A549 (cell line): ENCODE data around the gene TRPM4. TPM values are rescaled to one million over a fixed set of nuclear protein-coding genes. Genes with fewer than 3 reads are reported as not detected.
"Not testable (repeated sequence)": the region's sequence is repeated elsewhere in the genome, so short reads cannot be mapped to it uniquely, and the experiment has no call there.

Experiments used
- ATAC-seq, 2 experiments: fragments of 200-7000 bp in 1 of 2; fragments of >200 bp in 1 of 2; cut with Nextera tagmentation in 1 of 2; cut with Tn5 transposase in 1 of 2; 3 replicates each; pipeline versions ENCODE4 v1.8.0 to v1.9.1; 2018 to 2020; ENCODE audit warnings: mild to moderate bottlenecking in 1 of 2, moderate library complexity in 1 of 2
- CTCF ChIA-PET: fragments of 300-600 bp; sonication (Branson Sonifier 250); formaldehyde crosslinking; extraction: SDS; loops from one replicate; lab custom pipeline; 2021; ENCODE audit warnings: antibody characterized with exemption, inconsistent platforms; lab: Yijun Ruan, JAX
- POLR2A ChIA-PET: fragments of 350-600 bp; formaldehyde crosslinking; extraction: SDS; loops from one replicate; lab custom pipeline; 2021; ENCODE audit warnings: antibody characterized with exemption, inconsistent platforms; lab: Yijun Ruan, JAX
- DNase-seq, 2 experiments: peaks; one replicate each; pipeline versions ENCODE4 v3.0.0 to v3.0.0-alpha.2; 2011 to 2016; ENCODE audit warnings: low read depth in 1 of 2, low spot score in 1 of 2
- FAIRE-seq: peaks from 2 replicates; lab custom pipeline; 2011; peaks lifted over from hg19 to GRCh38; lab: Jason Lieb, UNC
- H3K27ac ChIP-seq, 2 experiments: fragments of >200 bp; sonication (Bioruptor Twin); formaldehyde crosslinking; 3 replicates each; pipeline ENCODE4 v1.5.1; 2016 to 2017
- H3K4me1 ChIP-seq: fragments of >200 bp; sonication (Bioruptor Twin); formaldehyde crosslinking; 3 replicates; pipeline ENCODE4 v1.6.1; 2016
- H3K4me2 ChIP-seq: fragments of >200 bp; sonication (Bioruptor Twin); formaldehyde crosslinking; 3 replicates; pipeline ENCODE4 v1.6.1; 2016
- H3K4me3 ChIP-seq: fragments of >200 bp; sonication (Bioruptor Twin); formaldehyde crosslinking; 3 replicates; pipeline ENCODE4 v1.5.1; 2016
- H3K9me3 ChIP-seq: fragments of >200 bp; sonication (Bioruptor Twin); formaldehyde crosslinking; 3 replicates; pipeline ENCODE4 v1.6.1; 2016
- BCL3 ChIP-seq: fragments of >200 bp; sonication (Bioruptor Twin); formaldehyde crosslinking; IDR thresholded peaks from 3 replicates; pipeline ENCODE4 v1.6.1; 2016
- CBX2 ChIP-seq: fragments of 200-600 bp; sonication (generic); IDR thresholded peaks from 2 replicates; pipeline ENCODE4 v1.6.1; 2016; ENCODE audit warnings: low read depth, mild to moderate bottlenecking, borderline replicate concordance
- CBX8 ChIP-seq: fragments of 200-600 bp; sonication (generic); IDR thresholded peaks from 2 replicates; pipeline ENCODE4 v1.6.1; 2016
- CEBPB ChIP-seq, 2 experiments: fragments of >200 bp in 1 of 2; sonication (Bioruptor Twin) in 1 of 2; formaldehyde crosslinking in 1 of 2; IDR thresholded peaks; 2 replicates each; pipeline ENCODE4 v1.6.1; 2012 to 2016
- FOXS1 ChIP-seq: fragments of 250-450 bp; sonication (Bioruptor Pico); IDR thresholded peaks from 2 replicates; pipeline ENCODE4 v1.5.0; 2020; ENCODE audit warnings: mild to moderate bottlenecking, moderate library complexity
- HES2 ChIP-seq: fragments of >200 bp; sonication (Bioruptor Twin); formaldehyde crosslinking; IDR thresholded peaks from 2 replicates; pipeline ENCODE4 v1.6.1; 2016
- HOXA7 ChIP-seq: fragments of 250-450 bp; sonication (Bioruptor Pico); IDR thresholded peaks from 2 replicates; pipeline ENCODE4 v1.5.0; 2020; ENCODE audit warnings: mild to moderate bottlenecking, moderate library complexity
- HOXB5 ChIP-seq: fragments of 250-450 bp; sonication (Bioruptor Pico); IDR thresholded peaks from 2 replicates; pipeline ENCODE4 v1.5.0; 2020; ENCODE audit warnings: mild to moderate bottlenecking, moderate library complexity
- JUN ChIP-seq, 2 experiments: fragments of >200 bp; sonication (Bioruptor Twin); formaldehyde crosslinking; IDR thresholded peaks; 2 replicates in 1 of 2; 3 replicates in 1 of 2; pipeline ENCODE4 v1.6.1; 2016 to 2017
- KDM5A ChIP-seq: fragments of 200-600 bp; sonication (generic); IDR thresholded peaks from 2 replicates; pipeline ENCODE4 v1.6.1; 2016; ENCODE audit warnings: antibody characterized with exemption, mild to moderate bottlenecking
- MAFK ChIP-seq: fragments of 450-650 bp; IDR thresholded peaks from 2 replicates; pipeline ENCODE4 v1.6.1; 2014; ENCODE audit not compliant: partially characterized antibody
- MAZ ChIP-seq: fragments of 150-350 bp; IDR thresholded peaks from 2 replicates; pipeline ENCODE4 v1.6.1; 2014; ENCODE audit warnings: antibody characterized with exemption, low read depth, low read length, borderline replicate concordance
- NPAS2 ChIP-seq: fragments of 250-450 bp; sonication (Bioruptor Pico); IDR thresholded peaks from 2 replicates; pipeline ENCODE4 v1.8.0; 2022; ENCODE audit warnings: mild to moderate bottlenecking, moderate library complexity, borderline replicate concordance
- PHF8 ChIP-seq: fragments of 200-600 bp; sonication (generic); IDR thresholded peaks from 2 replicates; pipeline ENCODE4 v1.6.1; 2016; ENCODE audit warnings: low read depth, mild to moderate bottlenecking, antibody characterized with exemption, moderate library complexity, borderline replicate concordance
- POLR2AphosphoS2 ChIP-seq: conservative IDR thresholded peaks from 2 replicates; pipeline ENCODE4 v1.6.1; 2012; ENCODE audit warnings: low read length, improper control_type of control experiment, inconsistent platforms
- RARB ChIP-seq: fragments of 250-450 bp; sonication (Bioruptor Pico); IDR thresholded peaks from 2 replicates; pipeline ENCODE4 v1.8.0; 2021; ENCODE audit warnings: mild to moderate bottlenecking, moderate library complexity
- RNF2 ChIP-seq: fragments of 200-600 bp; sonication (generic); IDR thresholded peaks from 2 replicates; pipeline ENCODE4 v1.6.1; 2016; ENCODE audit warnings: low read depth, mild to moderate bottlenecking, antibody characterized with exemption, moderate library complexity, borderline replicate concordance
- SMC3 ChIP-seq: fragments of >200 bp; sonication (Bioruptor Twin); formaldehyde crosslinking; IDR thresholded peaks from 3 replicates; pipeline ENCODE4 v1.6.1; 2018; ENCODE audit warnings: inconsistent platforms
- TP53 ChIP-seq: fragments of 250-450 bp; sonication (Bioruptor Pico); IDR thresholded peaks from 2 replicates; pipeline ENCODE4 v1.5.0; 2021; ENCODE audit warnings: mild to moderate bottlenecking, moderate library complexity
- ZC3H11A ChIP-seq: fragments of 450-650 bp; IDR thresholded peaks from 2 replicates; pipeline ENCODE4 v1.6.1; 2014; ENCODE audit warnings: antibody characterized with exemption, mild to moderate bottlenecking
- ZNF302 ChIP-seq: fragments of 250-450 bp; sonication (Bioruptor Pico); IDR thresholded peaks from 2 replicates; pipeline ENCODE4 v1.9.0; 2021; ENCODE audit warnings: inconsistent platforms, mild to moderate bottlenecking, moderate library complexity
- WGBS: methylation state at CpG from one replicate; pipeline ENCODE4 v1.1.6; 2017; ENCODE audit errors: missing lambda C conversion rate; 5-methylcytosine and 5-hydroxymethylcytosine counted together
- polyA plus RNA-seq, 4 experiments: library from polyadenylated mRNA; depleted of rRNA in 3 of 4; stranded (reverse); fragments of >200 nt; fragmentation: RNase III in 1 of 4; extraction: RNeasy Plus Mini Kit Qiagen cat#74134 plus additional on column Dnase treatment in 1 of 4; gene quantifications; 2 replicates in 3 of 4; 3 replicates in 1 of 4; pipeline ENCODE4 v1.2.3, GENCODE V29; 2011 to 2017
- TF ChIP-seq, protein P1 (sequence below): fragments of 150-350 bp; IDR thresholded peaks from 2 replicates; pipeline ENCODE4 v1.6.1; 2014; ENCODE audit warnings: low read depth, mild to moderate bottlenecking, low read length
- TF ChIP-seq, protein P2 (sequence below): fragments of 200-600 bp; sonication (generic); IDR thresholded peaks from 2 replicates; pipeline ENCODE4 v1.6.1; 2016; ENCODE audit warnings: antibody characterized with exemption, mild to moderate bottlenecking, moderate library complexity

The TRPM4 gene
- polyA plus RNA-seq, 2 of the 4 experiments (the other 2 are of a cell fraction) = 4.7 to 9.1 TPM

GRCh38 chr19:49120868-49121267, 36.7 kb upstream of the TRPM4 start:
- FAIRE-seq = no peak
- no peak for ATAC-seq
- H3K27ac ChIP-seq = no peak overlapping the region
- no peak overlapping the region for H3K4me3 ChIP-seq
- 85% methylated on average over 2 of the region's 2 CpGs for WGBS
- TF ChIP-seq HES2 = no peak
- TF ChIP-seq HOXA7 (CRISPR knock-in tag) = no peak
- no peak for TF ChIP-seq KDM5A
- no peak for TF ChIP-seq RARB (CRISPR knock-in tag)
- TF ChIP-seq TP53 (CRISPR knock-in tag) = no peak
- TF ChIP-seq HOXB5 (CRISPR knock-in tag) = no peak
- TF ChIP-seq, protein P1, sequence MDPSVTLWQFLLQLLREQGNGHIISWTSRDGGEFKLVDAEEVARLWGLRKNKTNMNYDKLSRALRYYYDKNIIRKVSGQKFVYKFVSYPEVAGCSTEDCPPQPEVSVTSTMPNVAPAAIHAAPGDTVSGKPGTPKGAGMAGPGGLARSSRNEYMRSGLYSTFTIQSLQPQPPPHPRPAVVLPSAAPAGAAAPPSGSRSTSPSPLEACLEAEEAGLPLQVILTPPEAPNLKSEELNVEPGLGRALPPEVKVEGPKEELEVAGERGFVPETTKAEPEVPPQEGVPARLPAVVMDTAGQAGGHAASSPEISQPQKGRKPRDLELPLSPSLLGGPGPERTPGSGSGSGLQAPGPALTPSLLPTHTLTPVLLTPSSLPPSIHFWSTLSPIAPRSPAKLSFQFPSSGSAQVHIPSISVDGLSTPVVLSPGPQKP = no peak
- TF ChIP-seq MAZ = no peak
- no peak for TF ChIP-seq ZC3H11A
- no peaks in the 10 kb centered on the region for H3K9me3 ChIP-seq
- CTCF ChIA-PET = interaction anchor here (0.8 to 21.0 kb wide), 13 partner anchors 13 to 144 kb away, joined by 3 to 298 read pairs (median 4); partner anchors contain the start of genes GYS1 and RUVBL2
- no peak overlapping the region for H3K4me2 ChIP-seq
- POLR2A ChIA-PET = no interaction called here
- no peak for DNase-seq
- peaks cover 16% of the 10 kb centered on the region for H3K4me1 ChIP-seq

- POLR2A ChIA-PET = interaction anchor here (0.7 kb wide), 1 partner anchor 13 kb away, joined by 3 read pairs; no protein-coding TSS in a partner anchor
- DNase-seq, H3K4me3 ChIP-seq, H3K9me3 ChIP-seq, H3K4me2 ChIP-seq, H3K27ac ChIP-seq, ATAC-seq, FAIRE-seq: not testable (repeated sequence)
- H3K4me1 ChIP-seq = peaks cover 16% of the 10 kb centered on the region
- CTCF ChIA-PET = interaction anchor here (1.1 to 21.0 kb wide), 9 partner anchors 13 to 124 kb away, joined by 3 to 298 read pairs (median 14); no protein-coding TSS in a partner anchor
- 79% methylated on average over 10 of the region's 10 CpGs for WGBS
Observed at GRCh38 chr19:49121841-49122240, 35.8 kb upstream of the TRPM4 start.

GRCh38 chr19:49123285-49123684, 34.3 kb upstream of the TRPM4 start:
- POLR2A ChIA-PET, H3K4me2 ChIP-seq, FAIRE-seq, ATAC-seq, DNase-seq, H3K9me3 ChIP-seq, H3K27ac ChIP-seq, H3K4me3 ChIP-seq: not testable (repeated sequence)
- peaks cover 11% of the 10 kb centered on the region for H3K4me1 ChIP-seq
- CTCF ChIA-PET = interaction anchor here (1.0 to 21.0 kb wide), 2 partner anchors 9 to 22 kb away, joined by 3 to 298 read pairs; partner anchors contain the start of gene LIN7B
- 86% methylated on average over 11 of the region's 11 CpGs for WGBS
- peak in 1 of 2 experiments; percentile 19; a peak in 1 of 4 replicates for TF ChIP-seq CEBPB (IDR thresholded peaks at IDR 0.05)

DNA sequence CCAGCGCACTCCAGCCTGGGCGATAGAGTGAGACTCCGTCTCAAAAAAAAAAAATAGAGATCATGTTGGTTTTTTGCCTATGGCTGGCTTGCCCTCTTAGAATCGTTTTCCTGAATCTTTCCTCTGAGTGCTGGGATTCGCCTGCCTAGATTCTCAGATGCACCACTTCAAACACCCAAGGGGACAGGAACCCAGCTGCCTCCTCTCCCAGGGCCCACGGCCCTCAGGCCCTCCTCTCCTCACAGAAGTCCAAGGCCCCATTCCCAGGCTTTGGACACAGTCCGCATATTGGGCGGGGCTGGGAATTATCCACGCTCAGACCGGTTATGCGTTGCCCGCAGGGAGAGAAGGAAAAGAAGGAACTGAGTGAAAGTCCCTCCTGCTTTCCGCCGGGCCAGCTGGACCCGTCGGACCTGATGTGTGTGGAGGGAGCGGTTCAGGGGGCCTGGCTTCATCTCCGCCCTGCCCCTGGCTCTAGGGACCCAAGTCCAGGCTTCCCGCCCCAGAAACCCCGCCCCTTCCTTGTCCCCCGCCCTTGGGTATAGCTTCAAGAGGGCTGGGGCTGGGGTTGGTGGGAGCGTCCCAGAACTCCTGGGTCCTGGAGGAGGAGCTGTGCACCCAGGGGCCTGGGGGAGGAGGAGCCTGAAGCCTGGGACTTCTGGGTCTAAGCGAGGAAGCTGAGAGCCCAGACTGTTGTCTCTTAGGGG, 32.4 kb upstream of the TRPM4 start:
- Histone ChIP-seq H3K4me1 (peaks cover 12% of the 10 kb centered on the region), H3K27ac (no peak overlapping the region), H3K4me2 (no peak overlapping the region), H3K4me3 (no peak overlapping the region), H3K9me3 (no peaks in the 10 kb centered on the region)
- WGBS = 79% methylated on average over 20 of the region's 23 CpGs
- ChIA-PET CTCF (interaction anchor here (1.0 to 21.0 kb wide), 6 partner anchors 9 to 101 kb away, joined by 4 to 298 read pairs (median 8); partner anchors contain the start of gene LIN7B), POLR2A (interaction anchor here (0.9 kb wide), 1 partner anchor 11 kb away, joined by 4 read pairs; the partner anchor contains the start of gene LIN7B)
- ATAC-seq = no peak
- FAIRE-seq = no peak
- DNase-seq = no peak
- TF ChIP-seq, protein P2, sequence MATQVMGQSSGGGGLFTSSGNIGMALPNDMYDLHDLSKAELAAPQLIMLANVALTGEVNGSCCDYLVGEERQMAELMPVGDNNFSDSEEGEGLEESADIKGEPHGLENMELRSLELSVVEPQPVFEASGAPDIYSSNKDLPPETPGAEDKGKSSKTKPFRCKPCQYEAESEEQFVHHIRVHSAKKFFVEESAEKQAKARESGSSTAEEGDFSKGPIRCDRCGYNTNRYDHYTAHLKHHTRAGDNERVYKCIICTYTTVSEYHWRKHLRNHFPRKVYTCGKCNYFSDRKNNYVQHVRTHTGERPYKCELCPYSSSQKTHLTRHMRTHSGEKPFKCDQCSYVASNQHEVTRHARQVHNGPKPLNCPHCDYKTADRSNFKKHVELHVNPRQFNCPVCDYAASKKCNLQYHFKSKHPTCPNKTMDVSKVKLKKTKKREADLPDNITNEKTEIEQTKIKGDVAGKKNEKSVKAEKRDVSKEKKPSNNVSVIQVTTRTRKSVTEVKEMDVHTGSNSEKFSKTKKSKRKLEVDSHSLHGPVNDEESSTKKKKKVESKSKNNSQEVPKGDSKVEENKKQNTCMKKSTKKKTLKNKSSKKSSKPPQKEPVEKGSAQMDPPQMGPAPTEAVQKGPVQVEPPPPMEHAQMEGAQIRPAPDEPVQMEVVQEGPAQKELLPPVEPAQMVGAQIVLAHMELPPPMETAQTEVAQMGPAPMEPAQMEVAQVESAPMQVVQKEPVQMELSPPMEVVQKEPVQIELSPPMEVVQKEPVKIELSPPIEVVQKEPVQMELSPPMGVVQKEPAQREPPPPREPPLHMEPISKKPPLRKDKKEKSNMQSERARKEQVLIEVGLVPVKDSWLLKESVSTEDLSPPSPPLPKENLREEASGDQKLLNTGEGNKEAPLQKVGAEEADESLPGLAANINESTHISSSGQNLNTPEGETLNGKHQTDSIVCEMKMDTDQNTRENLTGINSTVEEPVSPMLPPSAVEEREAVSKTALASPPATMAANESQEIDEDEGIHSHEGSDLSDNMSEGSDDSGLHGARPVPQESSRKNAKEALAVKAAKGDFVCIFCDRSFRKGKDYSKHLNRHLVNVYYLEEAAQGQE = no peak
- TF ChIP-seq CBX8 (no peak), ZNF302 (CRISPR knock-in tag) (no peak), JUN (IDR thresholded peaks at IDR 0.05) (no peak), RNF2 (no peak), MAFK (no peak), PHF8 (no peak), FOXS1 (CRISPR knock-in tag) (no peak), BCL3 (no peak), POLR2AphosphoS2 (no peak), NPAS2 (CRISPR knock-in tag) (no peak), CEBPB (IDR thresholded peaks at IDR 0.05) (no peak), RARB (CRISPR knock-in tag) (no peak), CBX2 (no peak), SMC3 (no peak)
